H1 (cell line): ENCODE measurements around the gene AGFG2. TPM values are rescaled to one million over a fixed set of nuclear protein-coding genes. Genes with fewer than 3 reads are reported as not detected.
"Not testable (repeated sequence)": the region's sequence is repeated elsewhere in the genome, so short reads cannot be mapped to it uniquely, and the experiment has no call there.

Experiments used
- CTCF ChIA-PET: fragments of 300-600 bp; sonication (Branson Sonifier 250); formaldehyde crosslinking; loops from one replicate; lab custom pipeline; 2021; ENCODE audit not compliant: partially characterized antibody; lab: Charles Lee
- POLR2A ChIA-PET: fragments of 300-600 bp; sonication (Branson Sonifier 250); formaldehyde crosslinking; loops from one replicate; lab custom pipeline; 2021; ENCODE audit warnings: inconsistent platforms; ENCODE audit not compliant: partially characterized antibody; lab: Charles Lee
- DNase-seq, 2 experiments: peaks; one replicate each; pipeline versions ENCODE4 v3.0.0 to v3.0.0-alpha.2; 2010 to 2022; ENCODE audit warnings: low spot score in 2 of 2, low read depth in 1 of 2, mixed read lengths in 1 of 2
- FAIRE-seq: peaks from 2 replicates; lab custom pipeline; 2011; peaks lifted over from hg19 to GRCh38; lab: Jason Lieb, UNC
- H2AFZ ChIP-seq: 2 replicates; pipeline ENCODE4 v1.8.1; 2012; ENCODE audit warnings: low read length, inconsistent platforms
- H2AK5ac ChIP-seq: 2 replicates; pipeline ENCODE4 v1.6.1; 2013; ENCODE audit warnings: low read depth, low read length
- H2BK120ac ChIP-seq: replicated peaks from 2 replicates; pipeline ENCODE3; 2013; ENCODE audit warnings: low read depth, low read length, inconsistent platforms
- H2BK12ac ChIP-seq: 2 replicates; pipeline ENCODE4 v1.6.1; 2013; ENCODE audit warnings: low read depth, low read length
- H2BK15ac ChIP-seq: 2 replicates; pipeline ENCODE4 v1.6.1; 2013; ENCODE audit warnings: low read length
- H2BK20ac ChIP-seq: 2 replicates; pipeline ENCODE4 v1.6.1; 2013; ENCODE audit warnings: low read length
- H2BK5ac ChIP-seq: 2 replicates; pipeline ENCODE4 v1.6.1; 2013; ENCODE audit warnings: low read depth, low read length
- H3K14ac ChIP-seq: 2 replicates; pipeline ENCODE4 v1.6.1; 2013; ENCODE audit warnings: inconsistent platforms; ENCODE audit not compliant: insufficient read length
- H3K18ac ChIP-seq: 2 replicates; pipeline ENCODE4 v1.6.1; 2013; ENCODE audit warnings: low read length; ENCODE audit errors: extremely low read depth
- H3K23ac ChIP-seq: 2 replicates; pipeline ENCODE4 v1.6.1; 2013; ENCODE audit warnings: inconsistent platforms; ENCODE audit not compliant: insufficient read length
- H3K23me2 ChIP-seq: 2 replicates; pipeline ENCODE4 v1.6.1; 2013; ENCODE audit warnings: low read depth, low read length
- H3K27ac ChIP-seq: 2 replicates; pipeline ENCODE4 v1.6.1; 2011; ENCODE audit warnings: low read depth, low read length, inconsistent platforms
- H3K27me3 ChIP-seq, 4 experiments: replicated peaks in 1 of 4; 1 replicate in 1 of 4; 2 replicates in 3 of 4; pipeline versions ENCODE4 v1.6.1 to v1.8.1; 2011 to 2013; ENCODE audit warnings: low read length in 3 of 4, mild to moderate bottlenecking in 3 of 4, inconsistent platforms in 2 of 4, mixed read lengths in 2 of 4, moderate library complexity in 1 of 4; ENCODE audit not compliant: control insufficient read depth in 3 of 4, insufficient read depth in 3 of 4; ENCODE audit errors: extremely low read depth in 1 of 4
- H3K36me3 ChIP-seq, 4 experiments: 2 replicates each; pipeline versions ENCODE4 v1.6.1 to v1.8.1; 2011 to 2013; ENCODE audit warnings: mild to moderate bottlenecking in 4 of 4, low read length in 3 of 4, moderate library complexity in 2 of 4, control low read depth in 1 of 4, inconsistent platforms in 1 of 4; ENCODE audit not compliant: insufficient read depth in 4 of 4, control insufficient read depth in 2 of 4
- H3K4ac ChIP-seq: replicated peaks from 2 replicates; pipeline ENCODE3; 2013; ENCODE audit warnings: low read length, low read depth, mixed read lengths, inconsistent platforms; ENCODE audit not compliant: insufficient read length
- H3K4me1 ChIP-seq, 4 experiments: replicated peaks in 1 of 4; 1 replicate in 1 of 4; 2 replicates in 3 of 4; pipeline versions ENCODE4 v1.6.1 to v1.8.1; 2011 to 2013; ENCODE audit warnings: low read length in 3 of 4, inconsistent platforms in 2 of 4, mixed read lengths in 1 of 4; ENCODE audit not compliant: insufficient read depth in 4 of 4, control insufficient read depth in 3 of 4
- H3K4me2 ChIP-seq, 2 experiments: 2 replicates each; pipeline versions ENCODE4 v1.6.1 to v1.8.1; 2011 to 2013; ENCODE audit warnings: low read depth in 2 of 2, low read length in 2 of 2, control low read depth in 1 of 2, inconsistent platforms in 1 of 2, mild to moderate bottlenecking in 1 of 2; ENCODE audit not compliant: insufficient read depth in 1 of 2
- H3K4me3 ChIP-seq, 4 experiments: fragments of 200-600, 300-600 bp in 1 of 4; sonication (generic), shearing (Covaris generic), sonication (Bioruptor Twin) in 1 of 4; 2 replicates each; pipeline versions ENCODE4 v1.5.1 to v1.8.1; 2011 to 2016; ENCODE audit warnings: low read length in 4 of 4, low read depth in 3 of 4, control low read depth in 2 of 4, inconsistent platforms in 2 of 4, mild to moderate bottlenecking in 2 of 4, mixed read lengths in 1 of 4, moderate library complexity in 1 of 4; ENCODE audit not compliant: insufficient read depth in 2 of 4; ENCODE audit errors: extremely low read depth in 1 of 4
- H3K56ac ChIP-seq: replicated peaks from 2 replicates; pipeline ENCODE3; 2013; ENCODE audit warnings: low read depth, mild to moderate bottlenecking, mixed read lengths, low read length, inconsistent platforms; ENCODE audit not compliant: insufficient read length
- H3K79me1 ChIP-seq: 2 replicates; pipeline ENCODE4 v1.6.1; 2013; ENCODE audit warnings: low read depth, low read length, control low read depth
- H3K79me2 ChIP-seq, 2 experiments: 2 replicates each; pipeline versions ENCODE4 v1.6.1 to v1.8.1; 2012 to 2013; ENCODE audit warnings: low read length in 2 of 2, mild to moderate bottlenecking in 2 of 2, inconsistent platforms in 1 of 2; ENCODE audit not compliant: insufficient read depth in 2 of 2, control insufficient read depth in 1 of 2
- H3K9ac ChIP-seq, 4 experiments: replicated peaks in 1 of 4; 1 replicate in 1 of 4; 2 replicates in 3 of 4; pipeline versions ENCODE4 v1.6.1 to v1.8.1; 2011 to 2013; ENCODE audit warnings: low read depth in 3 of 4, low read length in 3 of 4, control low read depth in 2 of 4, mild to moderate bottlenecking in 2 of 4, moderate library complexity in 2 of 4, inconsistent platforms in 1 of 4; ENCODE audit errors: extremely low read depth in 1 of 4
- H3K9me3 ChIP-seq, 2 experiments: 2 replicates each; pipeline versions ENCODE4 v1.6.1 to v1.8.1; 2012 to 2013; ENCODE audit warnings: mild to moderate bottlenecking in 2 of 2, moderate library complexity in 2 of 2, control low read depth in 1 of 2, inconsistent platforms in 1 of 2, low read depth in 1 of 2, low read length in 1 of 2, mixed read lengths in 1 of 2; ENCODE audit not compliant: insufficient read depth in 2 of 2
- H4K20me1 ChIP-seq, 2 experiments: replicated peaks in 1 of 2; 2 replicates each; pipeline versions ENCODE3 to v1.8.1; 2011 to 2013; ENCODE audit warnings: inconsistent platforms in 2 of 2, low read length in 2 of 2, mild to moderate bottlenecking in 1 of 2; ENCODE audit not compliant: insufficient read depth in 2 of 2, control insufficient read depth in 1 of 2
- H4K5ac ChIP-seq: 2 replicates; pipeline ENCODE4 v1.6.1; 2013; ENCODE audit warnings: low read length, low read depth, mixed read lengths, inconsistent platforms; ENCODE audit not compliant: insufficient read length
- H4K8ac ChIP-seq: 2 replicates; pipeline ENCODE4 v1.8.0; 2013; ENCODE audit warnings: mild to moderate bottlenecking, moderate library complexity, low read length, inconsistent platforms; ENCODE audit not compliant: insufficient read depth; ENCODE audit errors: extremely low read depth
- H4K91ac ChIP-seq: replicated peaks from 2 replicates; pipeline ENCODE3; 2013; ENCODE audit warnings: low read length, mixed read lengths, inconsistent platforms; ENCODE audit not compliant: insufficient read length
- WGBS, 2 experiments: shearing (Covaris generic) in 1 of 2; methylation state at CpG; one replicate each; pipeline versions ENCODE4 v1.1.6 to v1.1.7; 2013 to 2015; ENCODE audit warnings: low lambda C conversion rate in 2 of 2, mixed read lengths in 2 of 2, inconsistent platforms in 1 of 2, low coverage in 1 of 2, missing lambda C conversion rate in 1 of 2; ENCODE audit not compliant: insufficient replicate concordance in 2 of 2, insufficient coverage in 1 of 2, insufficient read length in 1 of 2; ENCODE audit errors: extremely low coverage in 1 of 2, missing lambda C conversion rate in 1 of 2; 5-methylcytosine and 5-hydroxymethylcytosine counted together
- polyA plus RNA-seq, 7 experiments: library from polyadenylated mRNA; depleted of rRNA in 3 of 7; stranded (reverse) in 5 of 7; unstranded in 2 of 7; fragments of >200 nt in 5 of 7; fragments of 200-250 nt in 2 of 7; gene quantifications; 1 replicate in 5 of 7; 2 replicates in 1 of 7; 4 replicates in 1 of 7; pipeline versions ENCODE4 v1.2.1 to v1.2.3, GENCODE V29; 2011 to 2013; ENCODE audit warnings: missing spikeins in 2 of 7, mixed read lengths in 2 of 7
- total RNA-seq: library from RNA; stranded (reverse); fragmentation: NEBNext Ultra II Directional; extraction: Animal tissue kit (Norgen Biotek cat#: 25700); gene quantifications from 2 replicates; pipeline ENCODE4 v1.2.1, GENCODE V29; 2021

AGFG2 gene
- total and polyA plus RNA-seq, 2 of the 8 experiments (the other 6 are each of a cell fraction or from before 2014, with no cell fraction given) = 7.6 to 11.2 TPM

GRCh38 chr7:100541309-100541708 lies 2.3 kb downstream of the AGFG2 start:
- peaks cover 0 to 35% of the 10 kb centered on the region in 2 experiments; a peak in 3 of 4 replicates for H3K79me2 ChIP-seq
- H3K27me3 ChIP-seq, H2BK20ac ChIP-seq, H3K36me3 ChIP-seq, H2AFZ ChIP-seq, H3K23ac ChIP-seq, H3K79me1 ChIP-seq, H2BK120ac ChIP-seq, H4K20me1 ChIP-seq, H3K14ac ChIP-seq, H3K23me2 ChIP-seq, H4K8ac ChIP-seq, H4K5ac ChIP-seq, FAIRE-seq, H3K56ac ChIP-seq, H3K9me3 ChIP-seq, H4K91ac ChIP-seq, H3K4ac ChIP-seq, H2BK15ac ChIP-seq, H2BK5ac ChIP-seq, H2BK12ac ChIP-seq, H2AK5ac ChIP-seq, DNase-seq, H3K18ac ChIP-seq, H3K27ac ChIP-seq, H3K9ac ChIP-seq: not testable (repeated sequence)
- peaks cover 13 to 44% (median 25%) of the 10 kb centered on the region in 4 experiments; a peak in 6 of 7 replicates for H3K4me1 ChIP-seq
- ChIA-PET CTCF (interaction anchor here (0.7 to 26.5 kb wide), 8 partner anchors 8 to 553 kb away, joined by 3 to 341 read pairs (median 3); no protein-coding TSS in a partner anchor), POLR2A (interaction anchor here (1.2 to 2.7 kb wide), 7 partner anchors 10 to 136 kb away, joined by 3 to 12 read pairs (median 3); no protein-coding TSS in a partner anchor)
- WGBS, 2 experiments = 82% methylated on average over 7 of the region's 7 CpGs; no CpG with 5 or more reads in 1 of the 2 experiments
- peak overlapping the region in 1 of 4 experiments; percentile 43; a peak in 1 of 8 replicates for H3K4me3 ChIP-seq
- peak overlapping the region; percentile 51 to 64; a peak in 2 of 4 replicates for H3K4me2 ChIP-seq
